ENCODE results near the gene ZNF613.

GRCh38 chr19:51891193-51891747, 36.0 kb upstream of the ZNF613 start:
- TF ChIP-seq CTCF (conservative IDR thresholded peaks at IDR 0.05; ENCODE audit: low read depth, low read length) = no peak
- no peak for TF ChIP-seq EZH2 (IDR thresholded peaks at IDR 0.05; ENCODE audit: borderline replicate concordance, low read depth, low read length, poor library complexity, severe bottlenecking)

Measured in A673 (cell line).